SKM-1 treated with dmso at 0.1 percent for 144 hours (cell line): ENCODE measurements around the gene C20orf141.
"Not testable (repeated sequence)": the region's sequence is repeated elsewhere in the genome, so short reads cannot be mapped to it uniquely, and the experiment has no call there.

Source experiments
- DNase-seq: peaks from one replicate; lab custom pipeline; 2025; ENCODE audit not compliant: unreplicated experiment; lab: John Stamatoyannopoulos, UW

C20orf141 gene

GRCh38 chr20:2814587-2815051 is at the start of gene C20orf141:
Gene C20orf141, plus strand, starts transcription at chr20:2814987. Its CDS starts 198 bp downstream, at chr20:2815185.
- DNase-seq: no peak

GRCh38 chr20:2767768-2768631 is 46.8 kb upstream of the C20orf141 start:
- no peak for DNase-seq

- no peak for DNase-seq
Observed at GRCh38 chr20:2768632-2769015, 46.2 kb upstream of the C20orf141 start.

GRCh38 chr20:2770091-2770490 is 44.7 kb upstream of the C20orf141 start:
- not testable (repeated sequence) for DNase-seq

- no peak for DNase-seq
Observed at GRCh38 chr20:2771631-2772080, 43.1 kb upstream of the C20orf141 start.

- DNase-seq: no peak
Observed at GRCh38 chr20:2773812-2774211, 41.0 kb upstream of the C20orf141 start.

- no peak for DNase-seq
Observed at GRCh38 chr20:2775139-2775538, 39.6 kb upstream of the C20orf141 start.

- DNase-seq: no peak
Observed at GRCh38 chr20:2778602-2779321, 36.0 kb upstream of the C20orf141 start.

GRCh38 chr20:2780948-2781347 is 33.8 kb upstream of the C20orf141 start:
- no peak for DNase-seq

- no peak for DNase-seq
Observed at GRCh38 chr20:2783908-2784566, 30.8 kb upstream of the C20orf141 start.

GRCh38 chr20:2793471-2793870 is 21.3 kb upstream of the C20orf141 start:
- DNase-seq: no peak

- no peak for DNase-seq
Observed at GRCh38 chr20:2794202-2794748, 20.5 kb upstream of the C20orf141 start.

- DNase-seq: no peak
Observed at GRCh38 chr20:2794866-2795447, 19.8 kb upstream of the C20orf141 start.

- no peak for DNase-seq
Observed at GRCh38 chr20:2795451-2795850, 19.3 kb upstream of the C20orf141 start.

GRCh38 chr20:2796011-2796660 is 18.7 kb upstream of the C20orf141 start:
- no peak for DNase-seq

GRCh38 chr20:2797136-2797983 is 17.4 kb upstream of the C20orf141 start:
- DNase-seq: no peak

- DNase-seq: no peak
Observed at GRCh38 chr20:2798095-2798805, 16.5 kb upstream of the C20orf141 start.

GRCh38 chr20:2798814-2799213 is 16.0 kb upstream of the C20orf141 start:
- DNase-seq: no peak

- no peak for DNase-seq
Observed at GRCh38 chr20:2799271-2799670, 15.5 kb upstream of the C20orf141 start.
